GM23338 (cell line): ENCODE results near the gene CD44. TPM values are rescaled to one million over a fixed set of nuclear protein-coding genes. Genes with fewer than 3 reads are reported as not detected.

Experiments used
- ATAC-seq: fragments of 200-7000 bp; cut with Tn5 transposase; 3 replicates; pipeline ENCODE4 v1.9.1; 2020
- DNase-seq: peaks from one replicate; pipeline ENCODE4 v3.0.0-alpha.2; 2015; ENCODE audit warnings: low spot score
- H2AFZ ChIP-seq: fragments of 200-600 bp; sonication (generic); 2 replicates; pipeline ENCODE4 v1.8.0; 2016; ENCODE audit warnings: antibody characterized with exemption, mild to moderate bottlenecking, moderate library complexity
- H3F3A ChIP-seq: fragments of 200-600 bp; sonication (generic); replicated peaks from 2 replicates; pipeline ENCODE4 v1.8.0; 2017; ENCODE audit warnings: antibody characterized with exemption, mixed run types, low read depth
- H3K27ac ChIP-seq: fragments of 200-600 bp; sonication (generic); 2 replicates; pipeline ENCODE4 v1.6.1; 2016; ENCODE audit warnings: low read depth
- H3K27me3 ChIP-seq: fragments of 200-600 bp; sonication (generic); 2 replicates; pipeline ENCODE4 v1.8.0; 2016; ENCODE audit warnings: mild to moderate bottlenecking, mixed run types, moderate library complexity; ENCODE audit not compliant: insufficient read depth
- H3K36me3 ChIP-seq: fragments of 200-600 bp; sonication (generic); 2 replicates; pipeline ENCODE4 v1.8.0; 2016; ENCODE audit warnings: mild to moderate bottlenecking; ENCODE audit not compliant: insufficient read depth
- H3K4me1 ChIP-seq: fragments of 200-600 bp; sonication (generic); 2 replicates; pipeline ENCODE4 v1.8.0; 2016; ENCODE audit warnings: mild to moderate bottlenecking, moderate library complexity; ENCODE audit not compliant: insufficient read depth
- H3K4me2 ChIP-seq: fragments of 200-600 bp; sonication (generic); 2 replicates; pipeline ENCODE4 v1.7.1; 2017; ENCODE audit warnings: mixed run types
- H3K4me3 ChIP-seq: fragments of 200-600 bp; sonication (generic); 2 replicates; pipeline ENCODE4 v1.6.1; 2016; ENCODE audit warnings: mixed run types
- H3K79me2 ChIP-seq: fragments of 200-600 bp; sonication (generic); replicated peaks from 2 replicates; pipeline ENCODE4 v1.8.0; 2017; ENCODE audit warnings: mild to moderate bottlenecking; ENCODE audit not compliant: insufficient read depth
- H3K9me2 ChIP-seq: fragments of 200-600 bp; sonication (generic); 2 replicates; pipeline ENCODE4 v1.8.0; 2017; ENCODE audit not compliant: insufficient read depth
- H4K20me1 ChIP-seq: fragments of 200-600 bp; sonication (generic); replicated peaks from 2 replicates; pipeline ENCODE4 v1.8.0; 2017; ENCODE audit warnings: mild to moderate bottlenecking; ENCODE audit not compliant: insufficient read depth
- H3K27ac Mint-ChIP-seq: 2 replicates; pipeline ENCODE4 v1.8.0; 2020; ENCODE audit warnings: inconsistent platforms, mild to moderate bottlenecking, moderate library complexity, mixed read lengths
- H3K27me3 Mint-ChIP-seq: 3 replicates; pipeline ENCODE4 v1.8.0; 2022; ENCODE audit warnings: low read depth, mild to moderate bottlenecking, moderate library complexity, mixed read lengths, inconsistent platforms; ENCODE audit not compliant: insufficient read depth, poor library complexity
- H3K36me3 Mint-ChIP-seq: 3 replicates; pipeline ENCODE4 v1.8.0; 2021; ENCODE audit warnings: low read depth, mild to moderate bottlenecking, inconsistent platforms, moderate library complexity, mixed read lengths
- H3K4me1 Mint-ChIP-seq: 3 replicates; pipeline ENCODE4 v1.8.0; 2020; ENCODE audit warnings: mild to moderate bottlenecking, inconsistent platforms, mixed read lengths
- H3K4me3 Mint-ChIP-seq: 3 replicates; pipeline ENCODE4 v1.8.0; 2021; ENCODE audit warnings: moderate library complexity, mild to moderate bottlenecking, inconsistent platforms, mixed read lengths
- H3K9me3 Mint-ChIP-seq: 3 replicates; pipeline ENCODE4 v1.8.0; 2020; ENCODE audit warnings: moderate library complexity, mild to moderate bottlenecking, inconsistent platforms, mixed read lengths
- ETS1 ChIP-seq: IDR thresholded peaks from 2 replicates; pipeline ENCODE4 v1.6.1; 2016; ENCODE audit warnings: antibody characterized with exemption
- STAT1 ChIP-seq: IDR thresholded peaks from one replicate; pipeline ENCODE4 v1.6.1; 2016; ENCODE audit warnings: antibody characterized with exemption; ENCODE audit not compliant: unreplicated experiment
- ZNF462 ChIP-seq: fragments of 250-450 bp; sonication (Bioruptor Pico); IDR thresholded peaks from 2 replicates; pipeline ENCODE4 v1.5.0; 2020; ENCODE audit warnings: mild to moderate bottlenecking, moderate library complexity
- polyA plus RNA-seq: library from polyadenylated mRNA; unstranded; fragments of >200 nt; fragmentation: Nextera tagmentation; extraction: Ambion mirVana; gene quantifications from 2 replicates; pipeline ENCODE4 v1.2.1, GENCODE V29; 2016
- total RNA-seq: library from RNA; depleted of rRNA; stranded (reverse); fragments of >200 nt; shearing (Covaris generic); gene quantifications from 2 replicates; pipeline ENCODE4 v1.2.3, GENCODE V29; 2014

The CD44 gene
- total and polyA plus RNA-seq, 2 experiments from 2014 or later: 4.0 to 10.1 TPM

DNA sequence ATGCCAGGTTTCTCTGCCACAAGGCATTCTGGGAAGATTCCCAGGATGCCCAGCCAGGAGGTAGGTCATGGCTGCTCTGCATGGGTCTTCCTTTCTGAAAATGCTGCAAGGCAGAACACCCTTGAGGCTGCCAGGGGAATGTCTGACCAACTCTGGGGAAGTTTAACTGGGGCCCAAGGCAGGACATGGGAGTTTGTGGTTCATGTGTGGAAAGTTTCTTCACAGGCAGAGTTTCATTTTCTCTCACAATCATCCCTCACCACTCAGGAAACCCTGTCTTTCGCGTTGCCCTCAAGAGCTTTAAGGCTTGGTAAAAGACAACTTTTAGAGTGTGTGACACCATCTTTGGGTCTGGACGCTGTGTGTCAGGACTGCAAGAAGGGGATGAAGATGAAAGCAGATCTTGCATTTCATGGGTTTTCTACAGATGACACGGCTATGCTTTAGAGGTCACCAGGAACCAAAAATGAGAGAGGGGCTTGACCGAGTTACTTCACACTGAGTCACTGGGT lies 133.5 kb downstream of the CD44 start:
- no peak overlapping the region for H3K27ac ChIP-seq
- H3K4me2 ChIP-seq: no peak overlapping the region
- no peaks in the 10 kb centered on the region for H3K36me3 ChIP-seq
- H3K4me1 ChIP-seq: no peaks in the 10 kb centered on the region; the same call in 1 of the 2 replicates
- no peaks in the 10 kb centered on the region for H3K27me3 ChIP-seq
- H3K9me2 ChIP-seq: peaks cover 7% of the 10 kb centered on the region; the same call in 1 of the 2 replicates
- peaks cover 5% of the 10 kb centered on the region for H3K27me3 Mint-ChIP-seq
- no peak overlapping the region for H2AFZ ChIP-seq
- H3K4me3 Mint-ChIP-seq: no peak overlapping the region
- no peaks in the 10 kb centered on the region for H3K9me3 Mint-ChIP-seq
- no peak overlapping the region for H3K27ac Mint-ChIP-seq
- no peaks in the 10 kb centered on the region for H3F3A ChIP-seq
- TF ChIP-seq STAT1 (no peak), ZNF462 (CRISPR knock-in tag) (no peak), ETS1 (no peak)
- peaks cover 10% of the 10 kb centered on the region; the same call in 2 of the 3 replicates for H3K4me1 Mint-ChIP-seq
- no peaks in the 10 kb centered on the region for H3K79me2 ChIP-seq
- ATAC-seq (no peak), DNase-seq (no peak)
- no peaks in the 10 kb centered on the region for H3K36me3 Mint-ChIP-seq
- H4K20me1 ChIP-seq: no peaks in the 10 kb centered on the region
- H3K4me3 ChIP-seq: no peak overlapping the region
